ENCODE measurements around the gene TMPRSS11B.

DNA sequence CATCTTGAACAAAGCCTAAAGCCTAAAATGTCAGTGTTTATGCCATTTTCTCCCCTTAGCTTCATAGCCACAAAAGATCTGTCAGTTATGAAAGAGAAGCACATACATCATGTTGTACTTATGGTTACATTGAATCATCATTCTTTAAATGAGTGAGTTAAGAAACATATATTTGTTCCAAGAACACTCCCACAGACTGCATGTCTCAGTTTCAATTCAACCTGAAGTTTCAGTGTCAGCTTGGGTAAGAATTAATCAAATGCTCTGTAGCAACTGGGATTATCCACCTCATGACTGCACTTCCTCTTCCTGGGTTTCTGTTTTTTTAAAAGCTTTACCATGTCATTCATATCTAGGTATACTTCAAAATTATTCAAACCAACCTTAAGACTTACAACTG is 3.9 kb upstream of the TMPRSS11B start:
- TF ChIP-seq, protein P1, sequence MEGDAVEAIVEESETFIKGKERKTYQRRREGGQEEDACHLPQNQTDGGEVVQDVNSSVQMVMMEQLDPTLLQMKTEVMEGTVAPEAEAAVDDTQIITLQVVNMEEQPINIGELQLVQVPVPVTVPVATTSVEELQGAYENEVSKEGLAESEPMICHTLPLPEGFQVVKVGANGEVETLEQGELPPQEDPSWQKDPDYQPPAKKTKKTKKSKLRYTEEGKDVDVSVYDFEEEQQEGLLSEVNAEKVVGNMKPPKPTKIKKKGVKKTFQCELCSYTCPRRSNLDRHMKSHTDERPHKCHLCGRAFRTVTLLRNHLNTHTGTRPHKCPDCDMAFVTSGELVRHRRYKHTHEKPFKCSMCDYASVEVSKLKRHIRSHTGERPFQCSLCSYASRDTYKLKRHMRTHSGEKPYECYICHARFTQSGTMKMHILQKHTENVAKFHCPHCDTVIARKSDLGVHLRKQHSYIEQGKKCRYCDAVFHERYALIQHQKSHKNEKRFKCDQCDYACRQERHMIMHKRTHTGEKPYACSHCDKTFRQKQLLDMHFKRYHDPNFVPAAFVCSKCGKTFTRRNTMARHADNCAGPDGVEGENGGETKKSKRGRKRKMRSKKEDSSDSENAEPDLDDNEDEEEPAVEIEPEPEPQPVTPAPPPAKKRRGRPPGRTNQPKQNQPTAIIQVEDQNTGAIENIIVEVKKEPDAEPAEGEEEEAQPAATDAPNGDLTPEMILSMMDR (optimal IDR thresholded peaks at IDR 0.05 in 1 of 3, IDR thresholded peaks at IDR 0.05 in 1 of 3, conservative IDR thresholded peaks at IDR 0.05 in 1 of 3; ENCODE audit: extremely low read depth in 1 of 3, insufficient read depth in 2 of 3, low read length in 3 of 3) = no peak
- no peak for TF ChIP-seq EZH2 (IDR thresholded peaks at IDR 0.05; ENCODE audit: low read length)
